ENCODE data around the gene GRPEL1.

DNA sequence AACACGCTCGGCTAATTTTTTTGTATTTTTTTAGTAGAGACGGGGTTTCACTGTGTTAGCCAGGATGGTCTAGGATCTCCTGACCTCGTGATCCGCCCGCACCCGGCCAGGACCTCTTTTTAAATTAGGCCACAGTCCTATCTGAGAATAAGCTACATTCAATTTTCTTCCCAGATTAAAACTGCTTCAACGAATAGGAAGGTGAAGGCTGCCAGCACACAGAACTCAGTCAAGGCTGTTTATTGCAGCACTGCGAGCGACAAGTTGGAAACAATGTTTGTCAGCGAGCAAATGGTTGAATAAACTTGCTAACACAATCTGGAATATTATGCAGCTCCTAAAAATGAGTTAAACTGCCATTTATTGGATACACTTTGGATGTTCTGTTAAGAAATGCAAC is 1.9 kb downstream of the GRPEL1 start:
- TF ChIP-seq, protein P1, sequence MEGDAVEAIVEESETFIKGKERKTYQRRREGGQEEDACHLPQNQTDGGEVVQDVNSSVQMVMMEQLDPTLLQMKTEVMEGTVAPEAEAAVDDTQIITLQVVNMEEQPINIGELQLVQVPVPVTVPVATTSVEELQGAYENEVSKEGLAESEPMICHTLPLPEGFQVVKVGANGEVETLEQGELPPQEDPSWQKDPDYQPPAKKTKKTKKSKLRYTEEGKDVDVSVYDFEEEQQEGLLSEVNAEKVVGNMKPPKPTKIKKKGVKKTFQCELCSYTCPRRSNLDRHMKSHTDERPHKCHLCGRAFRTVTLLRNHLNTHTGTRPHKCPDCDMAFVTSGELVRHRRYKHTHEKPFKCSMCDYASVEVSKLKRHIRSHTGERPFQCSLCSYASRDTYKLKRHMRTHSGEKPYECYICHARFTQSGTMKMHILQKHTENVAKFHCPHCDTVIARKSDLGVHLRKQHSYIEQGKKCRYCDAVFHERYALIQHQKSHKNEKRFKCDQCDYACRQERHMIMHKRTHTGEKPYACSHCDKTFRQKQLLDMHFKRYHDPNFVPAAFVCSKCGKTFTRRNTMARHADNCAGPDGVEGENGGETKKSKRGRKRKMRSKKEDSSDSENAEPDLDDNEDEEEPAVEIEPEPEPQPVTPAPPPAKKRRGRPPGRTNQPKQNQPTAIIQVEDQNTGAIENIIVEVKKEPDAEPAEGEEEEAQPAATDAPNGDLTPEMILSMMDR (conservative IDR thresholded peaks at IDR 0.05): no peak
- no peak for TF ChIP-seq EZH2 (IDR thresholded peaks at IDR 0.05; ENCODE audit: low read depth)
